ENCODE measurements around the gene HOXA11.

HOXA11 gene

DNA sequence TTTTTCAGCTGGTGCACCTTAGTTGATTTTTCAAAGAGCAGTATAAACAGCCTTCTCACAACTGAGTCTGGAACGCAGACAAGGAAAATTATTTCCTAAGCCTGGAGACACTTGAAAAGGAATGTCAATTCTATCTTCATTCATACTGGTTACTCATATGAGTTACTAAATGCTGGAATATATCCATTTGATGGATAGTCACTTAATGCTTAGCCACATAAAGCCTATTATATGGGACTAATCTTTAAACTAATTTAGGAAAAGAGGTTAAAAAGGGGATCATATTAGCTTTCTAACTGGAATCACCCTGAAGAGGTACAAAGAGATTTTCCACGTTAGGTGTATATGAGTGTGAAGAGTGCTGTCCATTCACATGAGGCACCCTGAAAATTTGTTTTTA lies 52.8 kb downstream of the HOXA11 start:
- no peaks in the 10 kb centered on the region for H3K79me2 ChIP-seq (ENCODE audit: control insufficient read depth, low read length)
- no peak overlapping the region for H3K27ac ChIP-seq (ENCODE audit: low read depth, low read length)
- no peak overlapping the region for H3K4me2 ChIP-seq (ENCODE audit: low read length)
- no peaks in the 10 kb centered on the region for H3K9me2 ChIP-seq (replicated peaks; ENCODE audit: control insufficient read depth, low read length)
- no peaks in the 10 kb centered on the region for H3F3A ChIP-seq (ENCODE audit: control insufficient read depth, insufficient read depth)
- H4K20me1 ChIP-seq (ENCODE audit: control insufficient read depth, insufficient read depth, low read depth, low read length), result no peaks in the 10 kb centered on the region
- H3K4me1 ChIP-seq (ENCODE audit: control insufficient read depth, low read length), result no peaks in the 10 kb centered on the region
- H3K9me3 ChIP-seq (ENCODE audit: control insufficient read depth, insufficient read depth, low read length), result no peaks in the 10 kb centered on the region
- peaks cover 53% of the 10 kb centered on the region for H3K27me3 ChIP-seq (ENCODE audit: control insufficient read depth, low read length)
- no peak for TF ChIP-seq EZH2phosphoT487 (IDR thresholded peaks at IDR 0.05; ENCODE audit: borderline replicate concordance, low read length)
- no peak for TF ChIP-seq CTCF (IDR thresholded peaks at IDR 0.05; ENCODE audit: low read depth, low read length, poor library complexity, severe bottlenecking)
- H3K4me3 ChIP-seq (ENCODE audit: low read length), result no peak overlapping the region
- no peaks in the 10 kb centered on the region for H3K36me3 ChIP-seq (ENCODE audit: control insufficient read depth, low read length)

- TF ChIP-seq EZH2phosphoT487 (IDR thresholded peaks at IDR 0.05; ENCODE audit: borderline replicate concordance, low read length) (no peak), CTCF (IDR thresholded peaks at IDR 0.05; ENCODE audit: low read depth, low read length, poor library complexity, severe bottlenecking) (no peak)
- no peaks in the 10 kb centered on the region for H3K36me3 ChIP-seq (ENCODE audit: control insufficient read depth, low read length)
- peaks cover 53% of the 10 kb centered on the region for H3K27me3 ChIP-seq (ENCODE audit: control insufficient read depth, low read length)
- no peaks in the 10 kb centered on the region for H3K4me1 ChIP-seq (ENCODE audit: control insufficient read depth, low read length)
- no peak overlapping the region for H3K4me3 ChIP-seq (ENCODE audit: low read length)
- no peaks in the 10 kb centered on the region for H3K79me2 ChIP-seq (ENCODE audit: control insufficient read depth, low read length)
- H3K27ac ChIP-seq (ENCODE audit: low read depth, low read length), result no peak overlapping the region
- no peaks in the 10 kb centered on the region for H3F3A ChIP-seq (ENCODE audit: control insufficient read depth, insufficient read depth)
- no peaks in the 10 kb centered on the region for H3K9me3 ChIP-seq (ENCODE audit: control insufficient read depth, insufficient read depth, low read length)
- H3K9me2 ChIP-seq (replicated peaks; ENCODE audit: control insufficient read depth, low read length), result no peaks in the 10 kb centered on the region
- H4K20me1 ChIP-seq (ENCODE audit: control insufficient read depth, insufficient read depth, low read depth, low read length), result no peaks in the 10 kb centered on the region
- no peak overlapping the region for H3K4me2 ChIP-seq (ENCODE audit: low read length)
These were observed 53.6 kb downstream of the HOXA11 start for GRCh38 chr7:27131390-27131819.

Data from DOHH2 (cell line).